C1 segment of cervical spinal cord (tissue), 14 donors: ENCODE data around the gene PRDM11.

Experiments used
- DNase-seq, 14 donors: peaks; one replicate each; lab custom pipeline; 2025; lab: John Stamatoyannopoulos, UW

PRDM11 gene

DNA sequence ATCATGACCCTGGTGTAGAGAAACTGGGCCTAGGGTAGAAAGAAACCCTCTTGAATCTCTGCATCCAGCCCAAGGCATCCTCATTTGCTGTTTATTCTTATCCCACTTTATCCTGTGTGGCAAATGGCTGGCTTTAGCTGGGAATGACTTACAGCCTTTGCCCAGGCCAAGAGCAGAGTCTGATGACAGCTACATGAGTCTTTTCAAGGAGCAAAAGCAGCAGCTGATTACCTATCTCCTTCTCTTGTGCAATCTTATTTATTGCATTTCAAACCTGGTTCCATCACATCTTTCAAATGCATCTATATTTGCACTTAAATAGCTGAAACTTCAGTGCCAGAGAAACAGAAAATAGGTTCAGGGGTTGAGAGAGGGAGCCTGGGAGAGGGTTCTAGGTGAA, 113.6 kb downstream of the PRDM11 start:
- DNase-seq: no peak

- DNase-seq: no peak
Observed at GRCh38 chr11:45262900-45263299, 116.5 kb downstream of the PRDM11 start.

GRCh38 chr11:45263773-45264172, 117.3 kb downstream of the PRDM11 start:
- no peak for DNase-seq

- DNase-seq: no peak
Observed at GRCh38 chr11:45264839-45265515, 118.5 kb downstream of the PRDM11 start.

DNA sequence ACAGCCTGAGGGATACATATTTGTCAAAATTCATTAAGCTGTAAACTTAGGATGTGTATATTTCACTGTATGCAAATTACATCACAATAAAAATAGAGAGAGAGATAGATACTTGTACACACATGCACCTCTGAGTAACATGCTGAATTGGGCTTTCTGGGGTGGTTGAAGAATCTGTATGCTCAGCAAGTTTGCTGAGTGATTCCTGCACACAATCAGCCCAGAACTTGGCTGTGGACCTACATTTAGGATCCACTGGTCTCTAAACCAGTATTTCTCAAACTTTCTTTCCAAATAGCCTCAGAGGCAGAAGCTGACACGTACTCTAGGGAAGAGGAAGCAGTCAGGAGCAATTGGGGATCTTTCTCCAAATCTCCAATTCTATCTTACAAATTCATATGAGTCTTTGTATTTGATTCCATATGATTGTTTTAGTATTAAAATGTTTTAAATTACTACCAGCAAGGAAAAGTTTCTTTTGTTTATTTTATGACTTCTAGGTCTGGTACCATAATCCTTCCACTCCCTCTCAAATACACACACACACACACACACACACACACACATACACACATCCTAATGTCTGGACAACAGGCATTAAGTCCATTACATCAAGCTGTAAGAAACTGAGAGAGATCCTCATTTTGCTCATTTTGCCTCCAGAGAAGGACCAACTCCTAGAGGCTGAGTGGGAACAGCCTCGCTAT, 119.7 kb downstream of the PRDM11 start:
- DNase-seq: no peak

- no peak for DNase-seq
Observed at GRCh38 chr11:45266676-45267020, 120.2 kb downstream of the PRDM11 start.

GRCh38 chr11:45267052-45267451, 120.6 kb downstream of the PRDM11 start:
- no peak for DNase-seq

DNA sequence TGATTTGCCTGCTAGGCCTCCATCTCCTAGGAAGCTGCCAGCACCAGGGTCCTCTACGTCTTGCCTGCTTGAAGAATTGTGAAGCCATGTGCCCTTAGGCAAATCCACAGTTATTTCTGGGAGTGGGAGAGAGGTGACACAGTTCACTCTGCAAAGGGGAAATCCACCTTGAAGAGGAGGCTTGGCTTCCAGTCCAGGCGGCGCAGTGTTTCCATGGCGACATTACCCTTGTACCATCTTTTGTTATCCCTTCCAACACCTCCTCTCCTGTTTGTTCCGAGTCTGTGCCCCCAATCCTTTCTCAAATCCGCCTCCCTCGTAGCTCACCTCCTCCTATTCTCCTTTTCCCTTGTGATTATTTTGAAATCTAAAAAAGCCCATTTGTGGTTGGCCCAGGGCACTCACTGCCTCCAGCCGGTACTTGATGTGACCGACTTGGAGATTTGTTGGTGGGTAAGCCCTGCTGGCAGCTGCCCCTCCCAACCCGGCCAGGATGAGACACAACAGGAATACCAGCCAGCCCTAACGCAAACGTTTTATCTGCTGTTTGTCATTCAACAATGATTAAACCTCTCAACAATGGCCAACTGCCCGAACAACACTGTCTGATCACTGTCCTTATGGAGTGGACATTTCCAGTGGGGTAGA, 121.3 kb downstream of the PRDM11 start:
- no peak for DNase-seq

GRCh38 chr11:45269678-45270077, 123.2 kb downstream of the PRDM11 start:
- no peak for DNase-seq

- no peak for DNase-seq
Observed at GRCh38 chr11:45270946-45271716, 124.7 kb downstream of the PRDM11 start.

DNA sequence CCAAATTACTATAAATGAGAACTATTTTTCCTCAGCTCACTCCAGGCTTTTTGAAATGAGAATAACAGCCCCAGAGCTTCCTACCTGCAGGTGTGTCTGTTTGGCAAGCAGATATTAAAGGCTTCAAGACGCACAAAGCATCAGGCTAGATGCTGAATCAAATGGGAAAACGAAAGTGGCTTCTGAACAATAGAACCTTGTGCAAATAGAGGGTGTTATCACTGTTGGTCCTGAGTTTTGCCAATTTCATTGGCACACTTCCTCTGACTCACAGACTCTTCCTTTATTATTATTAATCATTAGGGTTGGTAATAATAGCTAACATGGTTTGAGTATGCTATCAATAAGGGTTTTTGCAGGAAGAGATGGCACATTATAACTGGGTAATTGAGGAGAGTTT, 126.3 kb downstream of the PRDM11 start:
- no peak for DNase-seq

DNA sequence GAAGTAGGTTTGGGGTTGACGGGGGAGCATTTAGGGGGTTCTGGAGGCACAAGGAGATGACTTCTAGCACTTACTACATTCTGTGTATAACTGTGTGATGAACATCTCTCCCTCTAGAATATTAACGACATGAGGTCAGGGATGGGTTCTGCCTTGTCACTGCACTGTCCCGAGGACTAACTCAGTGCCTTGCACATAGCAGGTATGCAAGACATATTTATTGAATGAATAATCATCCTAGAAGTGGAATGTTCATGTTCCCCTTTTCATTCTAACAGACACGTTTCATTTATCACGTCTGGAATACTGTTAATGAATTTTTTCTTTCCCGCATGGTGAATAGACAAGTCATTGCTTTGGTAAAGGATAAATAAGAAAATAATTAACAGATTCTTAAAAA, 127.1 kb downstream of the PRDM11 start:
- no peak for DNase-seq

GRCh38 chr11:45274206-45274605, 127.8 kb downstream of the PRDM11 start:
- DNase-seq: no peak

DNA sequence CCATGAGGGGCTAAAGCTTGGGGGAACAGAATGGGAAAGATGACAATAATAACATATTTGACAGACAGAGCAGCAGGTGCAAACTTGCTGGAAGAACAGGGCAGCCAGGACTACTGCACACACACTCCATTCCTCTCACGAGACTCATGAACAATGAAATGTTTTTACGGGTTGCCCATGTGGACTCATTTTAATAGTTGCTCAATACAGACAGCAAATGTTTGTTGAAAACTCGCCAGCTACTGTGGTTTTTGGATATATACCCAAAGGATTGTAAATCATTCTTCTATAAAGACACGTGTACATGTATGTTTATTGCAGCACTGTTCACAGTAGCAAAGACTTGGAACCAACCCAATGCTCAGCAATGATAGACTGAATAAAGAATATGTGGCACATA, 129.4 kb downstream of the PRDM11 start:
- DNase-seq: no peak

DNA sequence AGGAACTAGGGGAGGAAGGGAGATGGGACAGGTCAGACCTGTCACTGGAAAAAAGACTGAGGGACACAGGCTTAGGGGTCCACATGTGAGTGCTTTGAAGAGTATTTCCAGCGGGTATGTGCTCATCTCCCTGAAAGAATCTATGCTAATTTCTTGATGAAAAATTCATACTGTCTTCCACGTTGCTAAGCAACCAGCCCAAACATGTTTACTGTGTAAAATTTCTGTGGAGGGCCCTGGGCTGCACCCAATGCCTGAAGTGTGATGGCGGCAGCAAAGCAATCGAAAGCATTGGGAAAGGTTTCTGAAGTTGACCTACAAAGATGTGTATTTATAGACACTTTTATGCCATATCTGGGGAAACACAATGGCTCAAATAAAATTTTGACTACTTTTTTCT, 132.3 kb downstream of the PRDM11 start:
- no peak for DNase-seq

GRCh38 chr11:45279645-45280044, 133.2 kb downstream of the PRDM11 start:
- DNase-seq: no peak

DNA sequence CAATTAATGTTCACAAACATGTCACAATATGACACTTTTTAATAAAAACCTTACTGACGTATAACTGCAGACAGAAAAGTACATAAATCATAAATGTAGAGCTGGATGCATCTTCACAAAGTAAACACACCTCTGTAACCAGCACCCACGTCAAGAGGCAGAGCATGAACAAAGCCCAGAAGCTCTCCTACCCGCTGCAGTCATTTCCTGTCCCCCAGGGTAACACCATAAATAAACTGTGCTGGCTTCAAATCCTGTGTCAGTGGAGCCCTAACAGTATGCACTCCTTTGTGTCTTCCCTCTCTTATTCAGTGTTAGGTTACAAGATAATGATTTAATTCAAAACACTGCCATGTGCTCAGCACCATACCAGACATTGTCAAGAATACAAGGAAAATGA, 134.0 kb downstream of the PRDM11 start:
- no peak for DNase-seq

GRCh38 chr11:45282081-45282480, 135.6 kb downstream of the PRDM11 start:
- DNase-seq: no peak
